Measurements from ENCODE around the gene CNTNAP1. TPM values are rescaled to one million over a fixed set of nuclear protein-coding genes. Genes with fewer than 3 reads are reported as not detected.

CNTNAP1 gene
- total RNA-seq, 2 donors from 2014 or later: 4.7 to 7.2 TPM

DNA sequence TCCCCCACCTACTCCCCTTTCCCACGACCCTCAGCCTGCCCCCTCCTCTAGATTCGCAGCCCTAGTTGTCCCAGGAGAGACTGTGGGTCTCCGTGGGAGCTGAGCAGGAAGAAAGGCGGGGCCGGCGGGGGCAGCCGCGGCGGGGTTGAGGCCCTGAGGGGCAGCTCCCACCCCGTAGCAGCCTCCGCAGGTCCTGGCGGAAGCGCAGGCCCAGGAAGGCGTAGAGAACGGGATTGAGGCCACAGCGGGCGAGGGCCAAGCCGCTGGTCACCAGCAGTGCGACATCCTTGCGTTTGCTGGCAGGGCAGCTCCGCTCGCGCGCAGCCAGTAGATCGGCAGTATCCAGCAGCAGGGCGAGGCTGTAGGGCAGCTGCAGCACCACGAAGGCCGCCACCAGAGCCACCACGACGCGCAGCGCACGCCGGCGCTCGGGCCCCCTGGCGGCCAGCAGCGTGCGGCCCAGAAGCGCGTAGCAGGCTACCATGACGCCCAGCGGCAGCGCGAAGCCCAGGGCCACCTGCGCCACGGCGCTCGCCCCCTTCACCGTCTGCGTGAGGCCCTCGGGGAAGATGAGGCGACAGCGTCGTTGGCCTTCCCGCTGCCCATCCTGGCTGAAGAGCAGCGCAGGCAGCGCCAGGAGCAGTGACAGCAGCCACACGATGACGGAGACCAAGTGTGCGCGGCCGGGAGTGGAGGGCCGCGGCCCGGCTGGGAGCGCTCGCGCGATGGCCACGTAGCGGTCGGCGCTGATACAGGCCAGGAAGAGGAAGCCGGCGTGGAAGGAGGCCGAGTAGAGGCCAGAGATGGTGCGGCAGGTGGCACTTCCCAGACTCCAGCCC is 2.6 kb upstream of the CNTNAP1 start:
- intact Hi-C loops (cut with DNase I): loop anchor here (5.0 to 10.0 kb wide), 3 partner anchors 72 to 105 kb away; partner anchors contain the start of genes PSMC3IP (in 1 of the 2), RETREG3 (in 1 of the 2) and TUBG1 (in 1 of the 2)
- ATAC-seq (peak; percentile 39 to 41), DNase-seq (peak; percentile 81)

DNA sequence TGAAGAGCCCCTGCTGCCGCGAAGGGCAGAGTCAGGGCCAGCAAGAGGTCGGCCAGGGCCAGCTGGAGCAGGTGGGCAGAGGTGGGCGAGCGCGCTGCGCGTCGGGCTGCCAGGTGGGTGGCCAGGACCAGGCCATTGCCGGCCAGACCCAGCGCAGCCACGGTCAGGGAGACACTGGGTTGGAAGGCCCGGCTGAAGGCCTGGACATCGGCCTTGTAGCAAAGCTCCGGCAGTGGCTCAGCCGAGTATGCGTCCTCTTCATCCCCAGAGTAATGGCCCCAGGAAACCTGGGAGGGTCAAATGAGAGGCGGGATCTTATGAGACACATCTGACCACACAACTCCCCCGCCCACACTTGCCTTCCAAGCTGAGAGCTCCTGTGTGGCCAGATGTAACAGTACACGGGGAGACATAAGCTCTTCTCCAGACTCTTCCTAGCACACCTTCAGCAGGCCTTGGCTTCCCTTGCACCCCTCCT is 2.0 kb upstream of the CNTNAP1 start:
- DNase-seq: no peak
- no peak for ATAC-seq
- intact Hi-C loops (cut with DNase I): loop anchor here in 1 of 2 donors (5.0 to 10.0 kb wide), 2 partner anchors 73 to 96 kb away; partner anchors contain the start of genes RETREG3 and TUBG1

DNA sequence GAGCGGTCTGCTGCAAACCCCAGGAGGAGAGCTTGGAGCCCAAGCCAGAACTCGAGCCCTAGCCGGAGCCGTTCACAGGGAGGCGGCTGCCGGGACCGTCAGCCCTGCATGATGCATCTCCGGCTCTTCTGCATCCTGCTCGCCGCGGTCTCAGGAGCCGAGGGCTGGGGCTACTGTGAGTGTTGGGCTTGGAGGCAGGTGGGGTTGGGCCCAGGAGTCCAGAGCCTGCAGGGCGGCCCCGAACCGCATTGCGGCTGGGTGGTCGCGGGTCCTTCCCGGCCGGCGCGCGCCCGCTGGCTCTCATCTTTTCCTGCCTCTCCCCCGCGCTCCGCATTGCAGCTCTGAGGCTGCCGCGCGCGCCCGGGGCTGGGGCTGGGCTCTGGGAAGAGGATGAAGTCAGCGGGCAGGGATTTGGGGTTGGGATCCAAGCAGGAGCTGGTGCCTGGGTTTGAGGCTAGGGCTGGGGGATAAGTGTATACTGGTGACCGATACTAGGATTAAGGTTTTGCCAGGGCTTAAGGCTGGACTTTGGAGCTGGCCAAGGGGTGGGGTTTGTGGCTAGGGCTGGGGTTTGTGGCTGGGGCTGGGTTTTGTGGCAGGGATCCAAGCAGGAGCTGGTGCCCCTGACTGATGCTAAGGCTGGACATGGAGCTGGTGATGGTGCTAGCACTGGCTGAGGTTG is 532 bp downstream of the CNTNAP1 start:
- ATAC-seq: peak in 1 of 2 donors; percentile 20
- intact Hi-C loops (cut with DNase I): loop anchor here in 1 of 2 donors (5.0 to 10.0 kb wide), 2 partner anchors 76 to 98 kb away; partner anchors contain the start of genes RETREG3 and TUBG1

DNA sequence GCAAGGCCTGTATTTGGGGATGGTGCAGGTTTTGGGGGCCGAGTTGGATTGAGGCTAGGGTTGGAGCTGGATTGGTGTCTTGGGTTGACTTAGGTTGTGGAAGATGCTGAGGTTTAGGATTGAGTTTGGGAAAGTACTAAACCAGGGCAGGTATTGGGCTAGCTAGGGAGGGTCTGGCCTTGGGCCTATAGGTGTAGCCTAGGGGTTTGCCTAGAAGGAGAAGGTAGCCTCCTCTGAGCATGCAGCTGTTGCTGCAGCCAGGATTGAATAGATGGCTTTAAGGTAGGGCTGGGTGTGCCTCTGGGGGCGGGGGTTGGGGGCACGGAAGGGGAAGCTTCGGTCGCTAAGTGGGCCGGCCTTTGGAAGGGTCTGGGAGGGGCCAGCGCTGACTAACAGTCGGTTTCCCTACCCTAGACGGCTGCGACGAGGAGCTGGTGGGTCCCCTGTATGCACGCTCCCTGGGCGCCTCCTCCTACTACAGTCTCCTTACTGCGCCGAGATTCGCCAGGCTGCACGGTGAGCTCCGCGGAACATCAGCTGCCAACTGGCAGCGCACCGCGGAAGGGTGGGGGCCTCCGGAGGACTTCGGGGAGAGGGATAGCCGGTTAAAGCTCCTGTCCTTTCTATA is 1.2 kb downstream of the CNTNAP1 start:
- intact Hi-C loops (cut with DNase I): loop anchor here in 1 of 2 donors (5.0 to 10.0 kb wide), 2 partner anchors 76 to 99 kb away; partner anchors contain the start of genes RETREG3 and TUBG1
- peak; percentile 61 for DNase-seq
- ATAC-seq: peak in 1 of 2 donors; percentile 38

More for the DNA sequence above, 532 bp downstream of the CNTNAP1 start:
- DNase-seq: peak; percentile 54

DNA sequence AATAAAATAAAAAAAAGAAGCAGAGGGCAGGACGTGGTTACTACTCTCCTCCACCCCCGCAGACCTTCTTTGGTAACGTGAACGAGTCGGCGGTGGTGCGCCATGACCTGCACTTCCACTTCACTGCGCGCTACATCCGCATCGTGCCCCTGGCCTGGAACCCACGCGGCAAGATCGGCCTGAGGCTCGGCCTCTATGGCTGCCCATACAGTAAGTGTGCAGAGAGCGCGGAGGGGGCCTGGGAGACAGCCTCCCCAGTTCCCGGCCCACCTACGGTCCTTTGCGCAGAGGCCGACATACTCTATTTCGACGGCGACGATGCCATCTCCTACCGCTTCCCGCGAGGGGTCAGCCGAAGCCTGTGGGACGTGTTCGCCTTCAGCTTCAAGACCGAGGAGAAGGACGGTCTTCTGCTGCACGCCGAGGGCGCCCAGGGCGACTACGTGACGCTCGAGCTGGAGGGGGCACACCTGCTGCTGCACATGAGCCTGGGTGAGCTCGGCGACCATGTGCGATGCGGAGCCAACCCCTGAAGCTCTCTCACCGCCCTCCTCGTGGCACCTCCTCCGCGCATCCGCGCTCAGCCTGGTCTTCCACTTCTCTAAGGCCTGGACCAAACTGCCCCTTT is 2.7 kb downstream of the CNTNAP1 start:
- intact Hi-C loops (cut with DNase I): loop anchor here in 1 of 2 donors (5.0 to 10.0 kb wide), 2 partner anchors 78 to 100 kb away; partner anchors contain the start of genes RETREG3 and TUBG1
- ATAC-seq: no peak
- DNase-seq: no peak

DNA sequence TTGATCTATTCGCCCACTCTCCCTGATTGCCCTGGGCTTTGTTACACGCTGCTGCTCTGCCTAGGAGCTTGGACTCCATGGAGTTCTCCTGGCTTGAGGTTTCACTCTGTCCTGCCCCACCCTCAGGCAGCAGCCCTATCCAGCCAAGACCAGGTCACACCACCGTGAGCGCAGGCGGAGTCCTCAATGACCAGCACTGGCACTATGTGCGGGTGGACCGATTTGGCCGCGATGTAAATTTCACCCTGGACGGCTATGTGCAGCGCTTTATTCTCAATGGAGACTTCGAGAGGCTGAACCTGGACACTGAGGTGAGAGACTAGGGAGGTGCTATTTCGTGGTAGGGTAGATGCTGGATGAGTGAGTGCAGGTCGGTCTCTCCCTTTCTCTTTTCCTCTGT is 3.5 kb downstream of the CNTNAP1 start:
- DNase-seq (no peak), ATAC-seq (no peak)
- intact Hi-C loops (cut with DNase I): loop anchor here in 1 of 2 donors (10.0 kb wide), 1 partner anchor 101 kb away; no protein-coding TSS in a partner anchor

DNA sequence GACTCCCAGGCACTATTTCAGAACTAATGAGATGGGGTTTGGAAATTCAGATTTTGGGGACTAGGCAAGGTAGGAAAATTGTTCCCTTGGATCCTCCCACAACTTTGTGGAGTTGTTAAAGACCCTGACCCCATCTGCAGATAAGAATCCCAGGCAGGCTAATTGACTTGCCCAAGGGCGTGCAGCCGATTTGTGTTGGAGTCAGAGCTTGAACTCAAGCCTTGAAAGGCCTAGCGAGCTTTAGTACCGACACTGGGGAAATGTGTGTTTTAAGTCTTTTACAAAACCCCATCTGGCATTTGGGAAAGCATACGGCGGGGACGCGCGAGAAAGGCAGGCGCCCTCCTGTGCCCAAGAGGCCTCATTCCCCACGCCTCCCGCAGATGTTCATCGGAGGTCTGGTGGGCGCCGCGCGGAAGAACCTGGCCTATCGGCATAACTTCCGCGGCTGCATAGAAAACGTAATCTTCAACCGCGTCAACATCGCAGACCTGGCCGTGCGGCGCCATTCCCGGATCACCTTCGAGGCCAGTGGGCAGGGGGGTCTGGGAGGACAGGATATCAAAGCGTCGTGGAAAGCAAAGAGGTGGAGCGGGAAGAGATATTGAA is 4.3 kb downstream of the CNTNAP1 start:
- ATAC-seq (no peak), DNase-seq (no peak)
- intact Hi-C loops (cut with DNase I): loop anchor here in 1 of 2 donors (10.0 kb wide), 1 partner anchor 102 kb away; no protein-coding TSS in a partner anchor

DNA sequence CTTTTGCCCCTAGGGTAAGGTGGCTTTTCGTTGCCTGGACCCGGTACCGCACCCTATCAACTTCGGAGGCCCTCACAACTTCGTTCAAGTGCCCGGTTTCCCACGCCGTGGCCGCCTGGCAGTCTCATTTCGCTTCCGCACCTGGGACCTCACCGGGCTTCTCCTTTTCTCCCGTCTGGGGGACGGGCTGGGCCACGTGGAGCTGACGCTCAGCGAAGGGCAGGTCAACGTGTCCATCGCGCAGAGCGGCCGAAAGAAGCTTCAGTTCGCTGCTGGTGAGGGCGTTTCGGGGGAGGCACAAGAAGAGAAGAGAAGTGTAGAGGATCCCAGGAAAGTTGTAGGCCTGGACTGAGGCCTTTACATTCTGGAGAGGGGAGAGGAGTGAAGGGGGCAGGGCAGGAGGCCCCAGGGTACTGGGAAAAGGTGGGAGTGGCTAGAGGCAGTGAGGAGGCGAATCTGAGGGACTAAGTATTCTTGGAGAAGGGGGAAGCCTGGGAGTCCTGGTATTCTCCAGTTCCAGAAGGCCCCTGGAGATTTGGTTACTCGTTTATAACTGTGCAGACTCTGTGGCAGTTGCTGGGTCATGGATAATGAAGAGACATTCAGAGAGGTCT is 5.5 kb downstream of the CNTNAP1 start:
- intact Hi-C loops (cut with DNase I): loop anchor here in 1 of 2 donors (10.0 kb wide), 1 partner anchor 103 kb away; no protein-coding TSS in a partner anchor
- ATAC-seq (no peak), DNase-seq (no peak)

DNA sequence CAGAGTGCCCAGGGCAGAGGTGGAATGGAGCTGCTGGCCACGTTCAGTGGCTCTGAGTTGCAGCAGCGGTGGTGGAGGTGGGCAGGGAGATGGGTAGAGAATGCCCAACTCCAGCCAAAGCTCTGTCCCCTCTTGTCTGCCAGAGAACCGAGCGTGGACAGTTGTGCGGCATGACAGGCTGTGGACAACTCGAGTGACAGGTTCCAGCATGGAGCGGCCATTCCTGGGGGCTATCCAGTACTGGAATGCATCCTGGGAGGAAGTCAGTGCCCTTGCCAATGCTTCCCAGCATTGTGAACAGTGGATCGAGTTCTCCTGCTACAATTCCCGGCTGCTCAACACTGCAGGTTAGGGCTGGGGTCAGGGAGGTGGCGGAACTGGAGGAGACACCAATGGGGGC is 8.3 kb downstream of the CNTNAP1 start:
- intact Hi-C loops (cut with DNase I): no loop called here
- no peak for DNase-seq
- ATAC-seq: peak in 1 of 2 donors; percentile 49

DNA sequence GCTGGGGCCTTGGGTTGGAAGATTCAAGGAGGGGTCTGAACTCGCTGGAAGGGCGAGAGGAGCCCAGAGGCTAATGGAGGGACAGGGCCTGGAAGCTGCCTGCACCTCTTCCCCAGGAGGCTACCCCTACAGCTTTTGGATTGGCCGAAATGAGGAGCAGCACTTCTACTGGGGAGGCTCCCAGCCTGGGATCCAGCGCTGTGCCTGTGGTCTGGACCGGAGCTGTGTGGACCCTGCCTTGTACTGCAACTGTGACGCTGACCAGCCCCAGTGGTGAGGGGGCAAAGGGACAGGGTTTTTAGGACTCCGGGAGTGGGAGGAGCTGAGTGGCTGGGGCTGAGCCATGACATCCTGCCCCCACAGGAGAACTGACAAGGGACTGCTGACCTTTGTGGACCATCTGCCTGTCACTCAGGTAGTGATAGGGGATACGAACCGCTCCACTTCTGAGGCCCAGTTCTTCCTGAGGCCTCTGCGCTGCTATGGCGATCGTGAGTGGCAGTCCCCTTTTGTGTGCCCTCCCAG is 8.8 kb downstream of the CNTNAP1 start:
- DNase-seq (no peak), ATAC-seq (no peak)
- intact Hi-C loops (cut with DNase I): no loop called here

DNA sequence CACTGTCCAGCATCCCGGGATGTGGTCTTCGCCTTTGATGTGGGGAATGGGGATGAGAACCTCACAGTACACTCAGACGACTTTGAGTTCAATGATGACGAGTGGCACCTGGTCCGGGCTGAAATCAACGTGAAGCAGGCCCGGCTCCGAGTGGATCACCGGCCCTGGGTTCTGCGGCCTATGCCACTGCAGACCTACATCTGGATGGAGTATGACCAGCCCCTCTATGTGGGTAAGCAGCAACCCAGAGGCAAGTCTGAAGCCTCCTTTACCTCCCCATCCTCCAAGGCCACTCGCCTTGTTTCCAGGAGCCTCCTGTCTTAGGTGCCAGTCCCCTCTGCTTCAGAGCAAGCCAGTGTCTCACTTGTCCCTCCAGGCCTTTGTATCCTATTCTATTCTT is 10.2 kb downstream of the CNTNAP1 start:
- intact Hi-C loops (cut with DNase I): no loop called here
- ATAC-seq: no peak
- no peak for DNase-seq

DNA sequence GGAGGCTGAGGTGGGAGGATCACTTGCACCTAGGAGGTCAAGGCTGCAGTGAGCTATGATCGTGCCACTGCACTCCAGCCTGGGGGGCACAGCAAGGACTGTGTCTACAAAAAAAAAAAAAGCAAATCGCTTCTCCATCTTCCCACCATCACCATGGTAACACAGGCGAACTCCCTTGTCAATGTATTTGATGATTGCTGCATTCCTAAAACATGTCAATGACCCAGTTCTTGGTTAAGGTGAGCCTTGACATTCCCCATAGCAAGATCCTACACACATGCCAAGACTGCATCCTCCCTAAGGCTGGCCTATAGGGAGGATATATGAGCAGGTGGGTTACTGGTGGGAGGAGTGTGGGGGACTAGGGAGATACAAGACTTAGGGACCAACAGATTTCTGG is 12.2 kb downstream of the CNTNAP1 start:
- no peak for ATAC-seq
- intact Hi-C loops (cut with DNase I): no loop called here
- DNase-seq: no peak

DNA sequence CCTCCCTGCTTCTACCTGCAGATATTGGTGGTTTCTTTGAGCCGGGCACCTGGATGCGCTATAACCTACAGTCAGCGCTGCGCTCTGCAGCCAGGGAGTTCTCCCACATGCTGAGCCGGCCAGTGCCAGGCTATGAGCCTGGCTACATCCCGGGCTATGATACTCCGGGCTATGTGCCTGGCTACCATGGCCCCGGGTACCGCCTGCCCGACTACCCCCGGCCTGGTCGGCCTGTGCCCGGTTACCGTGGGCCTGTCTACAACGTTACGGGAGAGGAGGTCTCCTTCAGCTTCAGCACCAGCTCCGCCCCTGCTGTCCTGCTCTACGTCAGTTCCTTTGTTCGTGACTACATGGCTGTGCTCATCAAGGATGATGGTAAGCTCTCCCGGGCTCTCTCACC is 13.2 kb downstream of the CNTNAP1 start:
- ATAC-seq (no peak), DNase-seq (no peak)
- intact Hi-C loops (cut with DNase I): no loop called here

DNA sequence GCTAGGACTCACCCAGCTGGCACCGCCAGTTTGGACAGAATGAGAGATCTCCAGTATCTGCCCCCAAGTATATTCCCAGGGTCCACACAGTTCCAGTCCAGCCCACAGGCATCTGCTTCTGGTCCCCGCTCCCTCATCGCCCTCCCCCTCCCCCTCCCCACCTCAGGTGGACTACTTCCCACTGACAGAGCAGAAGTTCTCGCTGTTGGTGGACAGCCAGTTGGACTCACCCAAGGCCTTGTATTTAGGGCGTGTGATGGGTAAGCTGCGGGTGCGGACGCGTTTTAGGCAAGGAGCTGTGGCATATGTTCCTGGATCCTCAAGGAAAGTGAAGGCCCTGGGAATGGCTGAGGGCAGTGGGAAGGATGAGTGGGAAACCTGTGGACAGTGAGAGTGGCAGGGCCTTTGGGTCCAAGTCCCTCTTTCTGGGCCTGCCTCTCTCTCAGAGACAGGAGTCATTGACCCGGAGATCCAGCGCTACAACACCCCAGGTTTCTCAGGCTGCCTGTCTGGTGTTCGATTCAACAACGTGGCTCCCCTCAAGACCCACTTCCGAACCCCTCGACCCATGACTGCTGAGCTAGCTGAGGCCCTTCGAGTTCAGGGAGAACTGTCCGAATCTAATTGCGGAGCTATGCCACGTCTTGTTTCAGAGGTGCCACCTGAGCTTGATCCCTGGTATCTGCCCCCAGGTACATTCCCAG is 14.9 kb downstream of the CNTNAP1 start:
- no peak for DNase-seq
- no peak for ATAC-seq
- intact Hi-C loops (cut with DNase I): no loop called here

DNA sequence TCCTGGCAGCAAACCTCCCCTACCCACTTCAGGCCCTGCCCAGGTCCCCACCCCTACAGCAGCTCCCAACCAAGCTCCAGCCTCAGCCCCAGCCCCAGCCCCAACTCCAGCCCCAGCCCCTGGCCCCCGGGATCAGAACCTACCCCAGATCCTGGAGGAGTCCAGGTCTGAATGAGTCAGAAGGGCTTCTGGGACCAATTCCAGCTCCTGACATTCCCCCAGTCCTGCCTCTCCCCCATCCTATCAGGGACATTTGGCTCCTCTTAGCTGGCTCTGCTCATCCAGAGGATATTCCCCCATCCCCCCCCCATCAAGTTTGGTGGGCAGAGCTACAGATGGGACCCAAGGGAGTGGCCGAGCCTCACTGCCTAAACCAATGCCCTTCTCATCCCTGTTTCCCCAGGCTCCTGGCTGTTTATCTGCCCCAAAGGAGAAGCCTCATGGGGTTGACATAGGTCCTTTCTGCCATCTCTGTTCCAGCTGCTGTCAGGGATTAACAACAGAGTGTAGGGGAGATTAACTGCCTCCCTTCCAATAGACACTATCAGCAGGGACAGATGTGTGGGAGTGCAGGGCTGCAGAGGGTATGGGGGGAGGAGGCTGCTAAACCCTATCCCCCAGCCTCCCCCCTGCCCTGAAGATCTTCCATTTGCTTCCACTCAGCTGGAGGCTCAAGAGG is 16.5 kb downstream of the CNTNAP1 start:
- intact Hi-C loops (cut with DNase I): no loop called here
- ATAC-seq: peak; percentile 88 to 94
- DNase-seq: peak; percentile 48

DNA sequence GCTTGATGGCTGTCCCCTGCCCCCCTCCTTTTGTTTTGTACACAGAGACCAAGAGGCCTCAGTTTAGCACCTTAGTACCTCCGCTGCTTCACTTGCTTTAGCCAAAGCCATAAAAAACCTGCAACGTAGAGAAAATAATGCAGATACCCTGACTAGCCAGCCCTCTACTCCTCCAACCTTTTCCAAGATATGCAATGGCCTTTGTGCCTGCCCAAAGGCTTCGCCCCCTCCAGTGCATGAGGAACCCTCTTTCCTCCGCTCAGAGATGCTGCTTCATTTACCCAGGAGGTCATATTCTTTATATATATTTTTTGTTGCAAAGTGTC is 17.0 kb downstream of the CNTNAP1 start:
- intact Hi-C loops (cut with DNase I): no loop called here
- ATAC-seq: no peak
- no peak for DNase-seq

All from left cardiac atrium (tissue), 4 donors.